K562 (cell line): Measurements from ENCODE around the gene ADRB2. TPM values are rescaled to one million over a fixed set of nuclear protein-coding genes. Genes with fewer than 3 reads are reported as not detected.

Source experiments
- ATAC-seq: fragments of 200-7000 bp; cut with Tn5 transposase; 3 replicates; pipeline ENCODE4 v1.9.1; 2020; ENCODE audit warnings: moderate library complexity
- BruUV-seq: library from RNA; stranded (reverse); fragments of 400-500 nt; replicated peaks from 2 replicates; lab custom pipeline; 2021; lab: Mats Ljungman, UMichigan
- CTCF ChIA-PET: fragments of 300-600 bp; formaldehyde crosslinking; extraction: SDS; loops from one replicate; lab custom pipeline; 2021; ENCODE audit warnings: low intra/inter-chr PET ratio; lab: Yijun Ruan, JAX
- POLR2A ChIA-PET: fragments of 300-600, 350-650 bp; sonication (Branson Sonifier 250); formaldehyde crosslinking; extraction: SDS; loops from one replicate; lab custom pipeline; 2021; ENCODE audit warnings: antibody characterized with exemption, inconsistent platforms; lab: Yijun Ruan, JAX
- DNase-seq, 4 experiments: peaks; one replicate each; pipeline versions ENCODE4 v3.0.0 to v3.0.0-alpha.2; 2011 to 2018; ENCODE audit warnings: low spot score in 3 of 4, mixed read lengths in 3 of 4; ENCODE audit errors: extremely low read depth in 1 of 4
- FAIRE-seq: peaks from 2 replicates; lab custom pipeline; 2011; peaks lifted over from hg19 to GRCh38; lab: Jason Lieb, UNC
- H2AFZ ChIP-seq: 2 replicates; pipeline ENCODE4 v1.6.0; 2011; ENCODE audit warnings: low read depth, low read length, control low read depth, inconsistent platforms
- H3K27ac ChIP-seq: fragments of 200-600 bp; 3 replicates; pipeline ENCODE4 v1.8.0; 2011; ENCODE audit warnings: low read depth, mild to moderate bottlenecking, control low read depth, inconsistent platforms, low read length, moderate library complexity, mixed read lengths; ENCODE audit errors: extremely low read depth
- H3K27me3 ChIP-seq, 2 experiments: fragments of 300-600 bp in 1 of 2; 2 replicates in 1 of 2; 3 replicates in 1 of 2; pipeline versions ENCODE4 v1.6.0 to v1.8.0; 2011; ENCODE audit warnings: inconsistent platforms in 2 of 2, low read length in 2 of 2, mild to moderate bottlenecking in 1 of 2, mixed read lengths in 1 of 2, moderate library complexity in 1 of 2; ENCODE audit not compliant: control insufficient read depth in 2 of 2, insufficient read depth in 2 of 2
- H3K36me3 ChIP-seq: fragments of 300-600 bp; 3 replicates; pipeline ENCODE4 v1.8.0; 2011; ENCODE audit warnings: mild to moderate bottlenecking, low read length, inconsistent platforms; ENCODE audit not compliant: control insufficient read depth, insufficient read depth
- H3K4me1 ChIP-seq, 2 experiments: fragments of 200-600 bp in 1 of 2; replicated peaks in 1 of 2; 2 replicates in 1 of 2; 3 replicates in 1 of 2; pipeline versions ENCODE4 v1.5.1 to v1.8.0; 2011; ENCODE audit warnings: inconsistent platforms in 2 of 2, low read length in 2 of 2, mild to moderate bottlenecking in 1 of 2, mixed read lengths in 1 of 2, moderate library complexity in 1 of 2; ENCODE audit not compliant: control insufficient read depth in 2 of 2, insufficient read depth in 2 of 2
- H3K4me2 ChIP-seq: 2 replicates; pipeline ENCODE4 v1.6.1; 2011; ENCODE audit warnings: low read length, control low read depth, inconsistent platforms, mixed read lengths; ENCODE audit not compliant: insufficient read depth
- H3K4me3 ChIP-seq: fragments of 200-600 bp; sonication (generic), shearing (Covaris generic); 2 replicates; pipeline ENCODE4 v1.5.1; 2016; ENCODE audit warnings: control low read depth, inconsistent platforms
- H3K79me2 ChIP-seq: fragments of 200-600 bp; 3 replicates; pipeline ENCODE4 v1.8.0; 2011; ENCODE audit warnings: low read length, inconsistent platforms; ENCODE audit not compliant: control insufficient read depth, insufficient read depth
- H3K9ac ChIP-seq, 2 experiments: 2 replicates each; pipeline versions ENCODE4 v1.6.0 to v1.6.1; 2011; ENCODE audit warnings: low read depth in 2 of 2, low read length in 2 of 2, control low read depth in 1 of 2, inconsistent platforms in 1 of 2, mild to moderate bottlenecking in 1 of 2, mixed read lengths in 1 of 2; ENCODE audit not compliant: insufficient read depth in 1 of 2
- H3K9me1 ChIP-seq: one replicate; pipeline ENCODE4 v1.6.0; 2011; ENCODE audit warnings: inconsistent platforms, mild to moderate bottlenecking, low read length, moderate library complexity; ENCODE audit not compliant: control insufficient read depth, insufficient read depth
- H3K9me3 ChIP-seq: replicated peaks from 2 replicates; pipeline ENCODE4 v1.5.1; 2011; ENCODE audit warnings: low read depth, low read length, inconsistent platforms; ENCODE audit not compliant: control insufficient read depth, insufficient read depth
- H4K20me1 ChIP-seq: replicated peaks from 2 replicates; pipeline ENCODE4 v1.6.1; 2011; ENCODE audit warnings: low read length, inconsistent platforms, mixed read lengths; ENCODE audit not compliant: control insufficient read depth, insufficient read depth
- BACH1 ChIP-seq: fragments of 200-800 bp; sonication (Bioruptor generic); IDR thresholded peaks from 2 replicates; pipeline ENCODE4 v1.6.1; 2016; ENCODE audit warnings: missing genetic modification characterization, missing compliant biosample characterization
- CREB1 ChIP-seq, 2 experiments: sonication (generic) in 1 of 2; formaldehyde crosslinking in 1 of 2; IDR thresholded peaks; 2 replicates each; pipeline versions ENCODE4 v1.6.1 to v1.8.0; 2012 to 2022; ENCODE audit warnings: inconsistent platforms in 1 of 2, mild to moderate bottlenecking in 1 of 2, missing genetic modification reagents in 1 of 2, moderate library complexity in 1 of 2
- FOXO4 ChIP-seq: fragments of 450-650 bp; formaldehyde crosslinking; IDR thresholded peaks from 2 replicates; pipeline ENCODE4 v1.4.0; 2020; ENCODE audit warnings: mild to moderate bottlenecking, moderate library complexity
- HLTF ChIP-seq: fragments of 450-650 bp; IDR thresholded peaks from 2 replicates; pipeline ENCODE4 v1.6.1; 2016
- NR2F6 ChIP-seq: fragments of 450-650 bp; formaldehyde crosslinking; IDR thresholded peaks from 2 replicates; pipeline ENCODE4 v1.4.0; 2020; ENCODE audit warnings: mild to moderate bottlenecking
- PRPF4 ChIP-seq: fragments of 200-400 bp; formaldehyde crosslinking; IDR thresholded peaks from one replicate; pipeline ENCODE4 v1.6.1; 2017; ENCODE audit warnings: low read length, low read depth, mild to moderate bottlenecking; ENCODE audit not compliant: insufficient read depth, poor library complexity, severe bottlenecking
- SREBF2 ChIP-seq: sonication (generic); formaldehyde crosslinking; IDR thresholded peaks from 2 replicates; pipeline ENCODE4 v1.4.0; 2020; ENCODE audit warnings: mild to moderate bottlenecking, missing genetic modification reagents
- TEAD1 ChIP-seq, 2 experiments: fragments of 450-650 bp in 1 of 2; sonication (generic) in 1 of 2; formaldehyde crosslinking; IDR thresholded peaks; 2 replicates each; pipeline versions ENCODE4 v1.4.0 to v1.8.0; 2020 to 2022; ENCODE audit warnings: mild to moderate bottlenecking in 2 of 2, missing genetic modification reagents in 1 of 2
- ZEB2 ChIP-seq: fragments of 450-650 bp; IDR thresholded peaks from 2 replicates; pipeline ENCODE4 v1.6.1; 2016
- ZNF318 ChIP-seq, 2 experiments: fragments of 450-650 bp; IDR thresholded peaks; 2 replicates each; pipeline ENCODE4 v1.6.1; 2016; ENCODE audit warnings: mild to moderate bottlenecking in 2 of 2, borderline replicate concordance in 1 of 2, low read depth in 1 of 2, moderate library complexity in 1 of 2
- WGBS: fragments of 100-300 bp; shearing (Covaris generic); methylation state at CpG from one replicate; pipeline ENCODE4 v1.1.6; 2016; ENCODE audit warnings: low coverage, mixed read lengths; ENCODE audit not compliant: insufficient coverage; ENCODE audit errors: missing lambda C conversion rate; 5-methylcytosine and 5-hydroxymethylcytosine counted together
- in situ Hi-C: fragments of 300-500 bp; cut with MboI; formaldehyde crosslinking; loops from 4 replicates; pipeline ENCODE4 v1.15.0; 2018; ENCODE audit warnings: inconsistent platforms, mixed read lengths
- intact Hi-C: fragments of 100-400 bp; cut with micrococcal nuclease; formaldehyde crosslinking; loops from 2 replicates; pipeline ENCODE4 v1.14.2; 2022
- polyA plus RNA-seq, 8 experiments: library from polyadenylated mRNA; depleted of rRNA in 4 of 8; stranded (reverse) in 5 of 8; unstranded in 3 of 8; fragments of >200 nt; fragmentation: Nextera tagmentation in 2 of 8; fragmentation: Illumina TruSeq in 1 of 8; extraction: Ambion mirVana in 2 of 8; extraction: Trizol in 1 of 8; gene quantifications; 2 replicates each; pipeline versions ENCODE4 v1.2.1 to v1.2.3, GENCODE V29; 2011 to 2014; ENCODE audit warnings: inconsistent platforms in 1 of 8, missing spikeins in 1 of 8
- total RNA-seq, 7 experiments: library from RNA; depleted of rRNA in 6 of 7; stranded (reverse); fragments of >200 nt in 6 of 7; fragmentation: Illumina TruSeq in 2 of 7; extraction: Trizol in 2 of 7; gene quantifications; 2 replicates each; pipeline versions ENCODE4 v1.2.1 to v1.2.3, GENCODE V29; 2011 to 2021; ENCODE audit warnings: low replicate concordance in 1 of 7

The ADRB2 gene
- total and polyA plus RNA-seq, 9 of the 15 experiments (the other 6 are each of a cell fraction or from before 2014, with no cell fraction given): 0.01 to 0.18 (median 0.04) TPM; not detected in 2

- Histone ChIP-seq H3K79me2 (no peaks in the 10 kb centered on the region), H3K9ac (no peak overlapping the region), H4K20me1 (no peaks in the 10 kb centered on the region), H3K9me3 (no peaks in the 10 kb centered on the region; the same call in 1 of the 2 replicates), H3K36me3 (no peaks in the 10 kb centered on the region), H3K9me1 (no peaks in the 10 kb centered on the region), H3K4me2 (no peak overlapping the region), H2AFZ (no peak overlapping the region), H3K27ac (no peak overlapping the region), H3K4me1 (peaks cover 0 to 26% of the 10 kb centered on the region in 2 experiments; a peak in 3 of 5 replicates), H3K27me3 (no peaks in the 10 kb centered on the region), H3K4me3 (no peak overlapping the region)
- ATAC-seq (no peak), FAIRE-seq (no peak), DNase-seq (no peak)
- CTCF ChIA-PET: no interaction called here
- 63% methylated on average over 1 of the region's 1 CpG for WGBS
- in situ Hi-C loops: no loop called here
- BruUV-seq: no TSS peak
- intact Hi-C loops: no loop called here
- POLR2A ChIA-PET: no interaction called here
- TF ChIP-seq ZNF318 (IDR thresholded peaks at IDR 0.05; ENCODE audit: borderline replicate concordance in 1 of 2, low read depth in 1 of 2): no peak
- TF ChIP-seq SREBF2 (CRISPR knock-in tag): no peak
- no peak for TF ChIP-seq CREB1 (IDR thresholded peaks at IDR 0.05)
- no peak for TF ChIP-seq CREB1 (CRISPR knock-in tag; IDR thresholded peaks at IDR 0.05)
- no peak for TF ChIP-seq HLTF
- no peak for TF ChIP-seq PRPF4
- TF ChIP-seq FOXO4 (CRISPR knock-in tag): no peak
- TF ChIP-seq ZEB2: no peak
- TF ChIP-seq BACH1: no peak
- no peak for TF ChIP-seq TEAD1 (CRISPR knock-in tag; IDR thresholded peaks at IDR 0.05)
- TF ChIP-seq NR2F6 (CRISPR knock-in tag): no peak
Measured at GRCh38 chr5:148796936-148797335, 29.5 kb upstream of the ADRB2 start.
